CD4-positive, alpha-beta T cell (primary cell): ENCODE data around the gene ATXN1. TPM values are rescaled to one million over a fixed set of nuclear protein-coding genes. Genes with fewer than 3 reads are reported as not detected.

Source experiments
- ATAC-seq: fragments of 200-7000 bp; cut with Tn5 transposase; one replicate; pipeline ENCODE4 v1.10.0; 2022; ENCODE audit warnings: mild to moderate bottlenecking; ENCODE audit not compliant: poor library complexity
- CTCF ChIA-PET: fragments of 350-600 bp; sonication (Branson Sonifier 250); formaldehyde crosslinking; loops from one replicate; lab custom pipeline; 2021; ENCODE audit warnings: antibody characterized with exemption, inconsistent platforms; lab: Charles Lee
- POLR2A ChIA-PET: fragments of 350-600 bp; sonication (Branson Sonifier 250); formaldehyde crosslinking; loops from one replicate; lab custom pipeline; 2021; ENCODE audit warnings: antibody characterized with exemption, inconsistent platforms; lab: Charles Lee
- DNase-seq, 14 experiments: peaks; one replicate each; pipeline ENCODE4 v3.0.0-alpha.2; 2013 to 2020; ENCODE audit warnings: mixed read lengths in 2 of 14
- H3K27ac ChIP-seq, 2 donors: one replicate each; pipeline versions ENCODE4 v1.5.1 to v1.7.0; 2013; ENCODE audit warnings: low read length in 2 of 2, low read depth in 1 of 2, mild to moderate bottlenecking in 1 of 2
- H3K27me3 ChIP-seq, 2 experiments: 1 replicate in 1 of 2; 2 replicates in 1 of 2; pipeline versions ENCODE4 v1.6.1 to v1.7.0; 2013; ENCODE audit warnings: low read length in 2 of 2, control low read depth in 1 of 2, mild to moderate bottlenecking in 1 of 2, moderate library complexity in 1 of 2; ENCODE audit not compliant: insufficient read depth in 2 of 2, control insufficient read depth in 1 of 2
- H3K36me3 ChIP-seq: one replicate; pipeline ENCODE4 v1.6.1; 2013; ENCODE audit warnings: low read length, control low read depth; ENCODE audit not compliant: insufficient read depth
- H3K4me1 ChIP-seq: one replicate; pipeline ENCODE4 v1.6.1; 2013; ENCODE audit warnings: low read length, control low read depth; ENCODE audit not compliant: insufficient read depth
- H3K4me3 ChIP-seq: one replicate; pipeline ENCODE4 v1.5.1; 2013; ENCODE audit warnings: mild to moderate bottlenecking, low read length, moderate library complexity
- H3K9me3 ChIP-seq, 2 experiments: 1 replicate in 1 of 2; 2 replicates in 1 of 2; pipeline versions ENCODE4 v1.6.1 to v1.7.0; 2013; ENCODE audit warnings: low read length in 2 of 2, mild to moderate bottlenecking in 2 of 2, control low read depth in 1 of 2, moderate library complexity in 1 of 2; ENCODE audit not compliant: control insufficient read depth in 1 of 2, insufficient read depth in 1 of 2
- H3K27ac Mint-ChIP-seq: one replicate; pipeline ENCODE4 v1.8.0; 2020; ENCODE audit warnings: mixed read lengths
- H3K27me3 Mint-ChIP-seq: one replicate; pipeline ENCODE4 v1.8.0; 2021; ENCODE audit warnings: mixed read lengths
- H3K36me3 Mint-ChIP-seq: one replicate; pipeline ENCODE4 v1.8.0; 2021; ENCODE audit warnings: low read depth, mixed read lengths
- H3K4me1 Mint-ChIP-seq: one replicate; pipeline ENCODE4 v1.8.0; 2021; ENCODE audit warnings: low read depth, mixed read lengths
- H3K4me3 Mint-ChIP-seq: one replicate; pipeline ENCODE4 v1.8.0; 2020; ENCODE audit warnings: mild to moderate bottlenecking, mixed read lengths
- H3K9me3 Mint-ChIP-seq: one replicate; pipeline ENCODE4 v1.8.0; 2020; ENCODE audit warnings: mixed read lengths
- CTCF ChIP-seq: fragments of 200-600 bp; IDR thresholded peaks from one replicate; pipeline ENCODE4 v1.8.0; 2022; ENCODE audit warnings: antibody characterized with exemption, mild to moderate bottlenecking
- intact Hi-C, 2 experiments: fragments of 100-400 bp; cut with DNase I in 1 of 2; cut with micrococcal nuclease in 1 of 2; formaldehyde crosslinking; loops; one replicate each; pipeline versions ENCODE4 v1.15.1 to v1.9.0; 2023 to 2025; cut with DNase I, micrococcal nuclease
- total RNA-seq, 174 experiments: library from RNA in 2 of 174; stranded (reverse) in 2 of 174; gene quantifications; one replicate each; pipeline ENCODE4 v1.2.3 and lab custom pipeline; 2021 to 2026

Gene ATXN1
- total RNA-seq, 2 experiments from 2014 or later: 74.2 to 76.7 TPM

DNA sequence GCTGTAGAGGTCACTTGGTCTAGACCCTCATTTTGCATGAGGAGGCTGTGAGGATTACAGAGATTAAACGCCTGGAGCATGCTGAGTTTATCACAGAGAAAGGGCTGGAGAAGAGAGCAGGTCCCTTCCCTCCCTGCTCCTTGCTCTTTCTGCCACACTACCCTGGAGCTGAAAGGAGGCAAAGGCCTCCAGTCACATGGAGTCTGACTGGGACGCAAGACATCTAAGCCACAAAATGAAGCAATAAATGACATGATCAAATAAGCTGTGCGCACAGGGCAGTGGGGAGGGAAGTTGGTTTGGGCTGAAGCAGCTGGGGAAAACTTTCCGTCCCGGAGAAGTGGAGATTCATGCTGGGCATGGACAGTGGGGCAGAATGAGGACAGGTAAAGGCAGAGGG, 33.3 kb downstream of the ATXN1 start:
- DNase-seq (peak in 2 of 14 experiments; percentile 43 to 54), ATAC-seq (no peak)
- intact Hi-C loops: no loop called here
- H3K27ac Mint-ChIP-seq: peak overlapping the region; percentile 5
- TF ChIP-seq CTCF: no peak
- Histone ChIP-seq H3K36me3 (no peaks in the 10 kb centered on the region), H3K4me3 (no peak overlapping the region), H3K27me3 (no peaks in the 10 kb centered on the region), H3K27ac (no peak overlapping the region), H3K9me3 (no peaks in the 10 kb centered on the region), H3K4me1 (peaks cover 29% of the 10 kb centered on the region)
- no peak overlapping the region for H3K4me3 Mint-ChIP-seq
- no peaks in the 10 kb centered on the region for H3K36me3 Mint-ChIP-seq
- ChIA-PET CTCF (interaction anchor here (1.7 kb wide), 1 partner anchor 35 kb away, joined by 5 read pairs; no protein-coding TSS in a partner anchor), POLR2A (no interaction called here)
- H3K9me3 Mint-ChIP-seq: no peaks in the 10 kb centered on the region
- no peaks in the 10 kb centered on the region for H3K27me3 Mint-ChIP-seq
- peaks cover 71% of the 10 kb centered on the region for H3K4me1 Mint-ChIP-seq

GRCh38 chr6:16725145-16725864, 36.0 kb downstream of the ATXN1 start:
- Histone ChIP-seq H3K27me3 (no peaks in the 10 kb centered on the region), H3K36me3 (no peaks in the 10 kb centered on the region), H3K4me3 (no peak overlapping the region), H3K27ac (no peak overlapping the region), H3K4me1 (peaks cover 20% of the 10 kb centered on the region), H3K9me3 (no peaks in the 10 kb centered on the region)
- H3K27ac Mint-ChIP-seq: no peak overlapping the region
- ATAC-seq: no peak
- CTCF ChIA-PET: interaction anchor here (0.6 kb wide), 1 partner anchor 411 kb away, joined by 3 read pairs; no protein-coding TSS in a partner anchor
- POLR2A ChIA-PET: interaction anchor here (1.0 to 1.8 kb wide), 3 partner anchors 10 to 38 kb away, joined by 3 to 6 read pairs (median 3); partner anchors contain the start of gene ATXN1
- TF ChIP-seq CTCF: no peak
- no peaks in the 10 kb centered on the region for H3K27me3 Mint-ChIP-seq
- intact Hi-C loops: no loop called here
- H3K4me1 Mint-ChIP-seq: peaks cover 54% of the 10 kb centered on the region
- no peaks in the 10 kb centered on the region for H3K9me3 Mint-ChIP-seq
- H3K4me3 Mint-ChIP-seq: no peak overlapping the region
- no peak for DNase-seq
- no peaks in the 10 kb centered on the region for H3K36me3 Mint-ChIP-seq

GRCh38 chr6:16723826-16724225, 37.4 kb downstream of the ATXN1 start:
- H3K4me1 Mint-ChIP-seq: peaks cover 44% of the 10 kb centered on the region
- H3K36me3 Mint-ChIP-seq: no peaks in the 10 kb centered on the region
- peaks cover 14% of the 10 kb centered on the region for H3K4me1 ChIP-seq
- H3K27me3 Mint-ChIP-seq: no peaks in the 10 kb centered on the region
- H3K9me3 Mint-ChIP-seq: no peaks in the 10 kb centered on the region
- POLR2A ChIA-PET: interaction anchor here (1.3 to 1.8 kb wide), 2 partner anchors 38 to 39 kb away, joined by 3 to 6 read pairs; partner anchors contain the start of gene ATXN1
- DNase-seq (peak in 3 of 14 experiments; percentile 35 to 67 (median 58)), ATAC-seq (peak; percentile 93)
- intact Hi-C loops: no loop called here
- H3K4me3 Mint-ChIP-seq: no peak overlapping the region
- no peaks in the 10 kb centered on the region for H3K9me3 ChIP-seq
- peak overlapping the region; percentile 26 for H3K27ac Mint-ChIP-seq
- CTCF ChIA-PET: interaction anchor here (1.2 to 1.5 kb wide), 4 partner anchors 9 to 40 kb away, joined by 3 to 7 read pairs (median 3); no protein-coding TSS in a partner anchor
- H3K27ac ChIP-seq: no peak overlapping the region
- H3K36me3 ChIP-seq: no peaks in the 10 kb centered on the region
- no peaks in the 10 kb centered on the region for H3K27me3 ChIP-seq
- H3K4me3 ChIP-seq: no peak overlapping the region
- no peak for TF ChIP-seq CTCF
